ENCODE measurements around the gene RANGRF. TPM values are rescaled to one million over a fixed set of nuclear protein-coding genes. Genes with fewer than 3 reads are reported as not detected.

RANGRF gene
- polyA plus RNA-seq, 6 donors from 2014 or later: 65.8 to 110 (median 79.7) TPM

- Mint-ChIP-seq H3K36me3 (no peaks in the 10 kb centered on the region), H3K27ac (peak overlapping the region in 1 of 6 donors; percentile 51), H3K4me3 (no peak overlapping the region), H3K27me3 (peaks cover 6 to 64% (median 59%) of the 10 kb centered on the region in 3 donors), H3K9me3 (no peaks in the 10 kb centered on the region), H3K4me1 (no peaks in the 10 kb centered on the region)
- ATAC-seq (ENCODE audit: low read depth in 2 of 2) (no peak), DNase-seq (no peak)
Measured at GRCh38 chr17:8312251-8312650, 23.8 kb downstream of the RANGRF start.

GRCh38 chr17:8312726-8313600 lies 24.5 kb downstream of the RANGRF start:
- ATAC-seq (ENCODE audit: low read depth in 2 of 2) (no peak), DNase-seq (no peak)
- Mint-ChIP-seq H3K27me3 (peaks cover 6 to 64% (median 59%) of the 10 kb centered on the region in 3 donors), H3K4me3 (no peak overlapping the region), H3K36me3 (no peaks in the 10 kb centered on the region), H3K4me1 (no peaks in the 10 kb centered on the region), H3K27ac (peak overlapping the region in 1 of 6 donors; percentile 62), H3K9me3 (no peaks in the 10 kb centered on the region)

DNA sequence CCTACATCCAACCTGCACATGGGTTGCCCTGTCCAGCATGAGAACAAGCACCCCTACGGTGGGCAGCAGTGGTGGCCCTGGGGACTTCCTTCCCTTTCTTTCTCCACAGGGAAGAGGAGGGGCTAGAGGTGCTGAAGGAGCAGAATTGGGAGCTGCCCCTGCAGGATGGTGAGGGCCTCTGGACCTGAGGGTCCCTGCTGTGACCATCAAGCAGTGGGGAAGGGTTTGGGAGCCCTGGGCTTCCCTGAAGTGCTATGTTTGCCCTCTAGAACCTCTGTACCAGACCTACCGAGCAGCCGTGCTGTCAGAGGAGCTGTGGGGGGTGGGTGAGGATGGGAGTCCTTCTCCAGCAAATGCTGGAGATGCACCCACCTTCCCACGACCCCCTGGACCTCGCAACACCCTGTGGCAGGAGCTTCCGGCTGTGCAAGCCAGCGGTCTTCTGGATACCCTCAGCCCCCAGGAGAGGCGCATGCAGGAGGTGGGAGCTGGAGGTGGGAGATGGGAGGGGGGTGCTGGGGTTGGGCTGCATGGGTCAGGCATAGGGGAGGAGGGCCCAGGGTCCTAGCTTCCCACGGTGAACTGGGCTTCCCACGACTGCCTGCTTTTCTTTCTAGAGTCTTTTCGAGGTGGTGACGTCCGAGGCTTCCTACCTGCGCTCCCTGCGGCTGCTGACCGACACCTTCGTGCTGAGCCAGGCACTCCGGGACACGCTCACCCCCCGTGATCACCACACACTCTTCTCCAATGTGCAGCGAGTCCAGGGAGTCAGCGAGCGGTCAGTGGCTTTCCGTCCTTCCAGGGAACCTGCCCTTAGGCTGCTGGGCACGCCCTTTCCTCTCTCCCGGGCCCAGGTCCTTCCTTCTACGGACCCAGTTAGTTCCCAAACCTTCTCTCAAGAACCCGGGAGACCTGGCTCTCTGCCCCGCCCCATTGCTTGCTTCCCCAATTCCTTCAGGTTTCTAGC lies 26.6 kb downstream of the RANGRF start:
- ATAC-seq (ENCODE audit: low read depth in 2 of 2) (no peak), DNase-seq (no peak)
- H3K27me3 Mint-ChIP-seq: peaks cover 8 to 71% (median 70%) of the 10 kb centered on the region in 3 donors
- no peaks in the 10 kb centered on the region for H3K36me3 Mint-ChIP-seq
- H3K9me3 Mint-ChIP-seq: peaks cover 0 to under 1% (median 0%) of the 10 kb centered on the region in 7 donors
- H3K27ac Mint-ChIP-seq: no peak overlapping the region
- H3K4me3 Mint-ChIP-seq: no peak overlapping the region
- no peaks in the 10 kb centered on the region for H3K4me1 Mint-ChIP-seq

GRCh38 chr17:8315764-8316217 lies 27.3 kb downstream of the RANGRF start:
- Mint-ChIP-seq H3K27ac (no peak overlapping the region), H3K4me1 (no peaks in the 10 kb centered on the region), H3K36me3 (no peaks in the 10 kb centered on the region), H3K9me3 (peaks cover 0 to 2% (median 0%) of the 10 kb centered on the region in 7 donors), H3K27me3 (peaks cover 11 to 71% (median 69%) of the 10 kb centered on the region in 3 donors), H3K4me3 (no peak overlapping the region)
- ATAC-seq (ENCODE audit: low read depth in 2 of 2): no peak
- DNase-seq: no peak

- peaks cover 14 to 67% (median 62%) of the 10 kb centered on the region in 3 donors for H3K27me3 Mint-ChIP-seq
- no peaks in the 10 kb centered on the region for H3K36me3 Mint-ChIP-seq
- DNase-seq (no peak), ATAC-seq (ENCODE audit: low read depth in 2 of 2) (no peak)
- no peaks in the 10 kb centered on the region for H3K4me1 Mint-ChIP-seq
- peaks cover 0 to 2% (median 0%) of the 10 kb centered on the region in 7 donors for H3K9me3 Mint-ChIP-seq
- H3K4me3 Mint-ChIP-seq: no peak overlapping the region
- H3K27ac Mint-ChIP-seq: no peak overlapping the region
Measured at GRCh38 chr17:8318010-8318935, 29.8 kb downstream of the RANGRF start.

DNA sequence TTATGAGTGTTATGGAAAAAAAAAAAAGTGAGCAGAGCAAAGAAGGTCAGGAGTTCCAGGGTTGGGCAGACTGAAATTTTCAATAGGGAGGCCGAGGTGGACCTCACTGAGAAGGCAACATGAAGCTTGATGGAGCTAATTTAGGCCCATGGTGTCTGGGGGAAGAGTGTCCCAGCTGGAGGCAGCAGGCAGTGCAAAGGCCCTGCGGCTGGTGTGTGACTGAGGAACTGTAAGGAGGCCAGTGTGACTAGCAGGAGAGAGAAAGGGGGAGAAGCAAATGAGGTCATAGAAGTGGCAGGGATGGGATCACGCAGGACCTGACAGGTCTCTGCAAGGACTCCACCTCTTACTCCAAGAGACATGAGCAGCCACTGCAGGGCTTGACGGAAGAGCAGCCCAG lies 31.8 kb downstream of the RANGRF start:
- H3K27ac Mint-ChIP-seq: peak overlapping the region in 3 of 6 donors; percentile 1 to 49 (median 40)

DNA sequence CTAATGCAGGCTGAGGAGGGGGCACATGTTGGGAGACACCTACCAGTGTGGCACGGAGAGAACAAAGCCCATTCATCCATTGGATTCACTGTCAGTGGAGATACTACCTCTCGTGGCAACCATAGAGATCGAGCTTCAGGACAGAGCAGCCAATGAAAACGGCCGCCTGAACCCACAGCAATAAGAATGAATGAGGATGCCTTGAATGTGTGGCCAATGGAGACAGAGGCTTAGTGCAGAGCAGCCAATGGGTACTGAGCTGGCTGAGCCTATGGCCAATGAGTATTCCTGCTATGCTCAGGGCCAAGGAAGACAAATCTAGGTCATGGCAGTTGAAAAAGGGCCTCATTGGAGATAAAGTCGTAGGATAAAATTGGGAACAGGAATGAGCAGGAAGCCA lies 32.5 kb downstream of the RANGRF start:
- peaks cover 0 to 2% (median 0%) of the 10 kb centered on the region in 7 donors for H3K9me3 Mint-ChIP-seq
- no peak for ATAC-seq (ENCODE audit: low read depth in 2 of 2)
- H3K4me1 Mint-ChIP-seq: peaks cover 4 to 12% (median 8%) of the 10 kb centered on the region in 3 donors
- peaks cover 13 to 67% (median 61%) of the 10 kb centered on the region in 3 donors for H3K27me3 Mint-ChIP-seq
- H3K27ac Mint-ChIP-seq: no peak overlapping the region
- peaks cover 0 to 9% of the 10 kb centered on the region in 2 donors for H3K36me3 Mint-ChIP-seq
- no peak for DNase-seq
- no peak overlapping the region for H3K4me3 Mint-ChIP-seq

More for the DNA sequence above, 31.8 kb downstream of the RANGRF start:
- ATAC-seq (ENCODE audit: low read depth in 2 of 2) (no peak), DNase-seq (no peak)
- peaks cover 0 to 2% (median 0%) of the 10 kb centered on the region in 7 donors for H3K9me3 Mint-ChIP-seq
- peaks cover 0 to 7% (median 7%) of the 10 kb centered on the region in 3 donors for H3K4me1 Mint-ChIP-seq
- no peak overlapping the region for H3K4me3 Mint-ChIP-seq
- H3K27me3 Mint-ChIP-seq: peaks cover 8 to 67% (median 61%) of the 10 kb centered on the region in 3 donors
- H3K36me3 Mint-ChIP-seq: peaks cover 0 to 9% of the 10 kb centered on the region in 2 donors

DNA sequence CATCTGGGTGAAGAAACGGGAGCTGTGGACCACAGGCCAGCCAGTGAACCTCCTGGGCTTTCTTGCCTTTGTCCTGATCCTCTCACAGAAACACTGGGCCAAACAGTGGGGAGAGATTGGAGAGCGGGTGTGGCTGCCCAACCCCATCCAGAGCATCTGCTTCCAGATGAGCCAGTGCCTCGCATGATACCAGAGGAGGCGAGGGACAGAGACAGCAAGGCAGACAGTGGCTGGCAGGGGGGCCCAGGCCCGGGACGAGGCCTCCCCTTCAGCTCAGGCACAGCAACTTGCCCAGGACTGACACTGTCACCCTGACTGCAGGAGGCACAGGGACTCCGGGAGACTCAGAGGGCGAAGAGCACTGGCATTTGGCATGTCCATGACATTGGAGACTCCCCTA lies 33.6 kb downstream of the RANGRF start:
- no peak for ATAC-seq (ENCODE audit: low read depth in 2 of 2)

DNA sequence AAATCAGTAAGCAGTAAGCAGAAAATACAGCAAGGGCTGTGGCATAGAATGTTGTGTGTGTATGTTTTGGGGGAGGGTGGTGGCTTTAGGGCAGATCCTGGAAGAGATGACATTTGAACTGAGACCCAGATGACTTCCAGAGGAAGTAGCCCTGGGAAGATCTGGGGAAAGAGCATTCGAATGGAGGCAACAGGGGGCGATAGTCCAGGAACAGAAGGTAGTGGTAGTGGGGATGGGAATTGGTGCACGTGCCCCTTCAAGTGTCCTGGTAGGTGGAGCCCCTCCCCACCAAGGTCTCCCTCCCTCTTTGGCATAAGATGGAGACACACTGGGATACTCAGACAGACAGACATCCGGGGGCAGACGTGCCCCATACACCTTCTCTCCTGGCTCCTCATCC lies 35.7 kb downstream of the RANGRF start:
- H3K27me3 Mint-ChIP-seq: peaks cover 30 to 83% (median 69%) of the 10 kb centered on the region in 3 donors
- H3K4me3 Mint-ChIP-seq: no peak overlapping the region
- peaks cover 0 to 2% (median 0%) of the 10 kb centered on the region in 7 donors for H3K9me3 Mint-ChIP-seq
- peaks cover 0 to 9% of the 10 kb centered on the region in 2 donors for H3K36me3 Mint-ChIP-seq
- DNase-seq (no peak), ATAC-seq (ENCODE audit: low read depth in 2 of 2) (no peak)
- peaks cover 22 to 23% (median 22%) of the 10 kb centered on the region in 3 donors for H3K4me1 Mint-ChIP-seq
- H3K27ac Mint-ChIP-seq: no peak overlapping the region

More for the DNA sequence above, 33.6 kb downstream of the RANGRF start:
- Mint-ChIP-seq H3K36me3 (peaks cover 0 to 9% of the 10 kb centered on the region in 2 donors), H3K27me3 (peaks cover 21 to 70% (median 66%) of the 10 kb centered on the region in 3 donors), H3K9me3 (peaks cover 0 to 2% (median 0%) of the 10 kb centered on the region in 7 donors), H3K27ac (no peak overlapping the region), H3K4me1 (peaks cover 13 to 19% (median 18%) of the 10 kb centered on the region in 3 donors), H3K4me3 (no peak overlapping the region)
- no peak for DNase-seq

GRCh38 chr17:8324923-8325322 lies 36.5 kb downstream of the RANGRF start:
- DNase-seq (no peak), ATAC-seq (ENCODE audit: low read depth in 2 of 2) (no peak)
- Mint-ChIP-seq H3K36me3 (peaks cover 0 to 9% of the 10 kb centered on the region in 2 donors), H3K27ac (peak overlapping the region in 1 of 6 donors; percentile 45), H3K9me3 (peaks cover 0 to 2% (median 0%) of the 10 kb centered on the region in 7 donors), H3K27me3 (peaks cover 32 to 81% (median 64%) of the 10 kb centered on the region in 3 donors), H3K4me3 (no peak overlapping the region), H3K4me1 (peaks cover 22 to 23% (median 22%) of the 10 kb centered on the region in 3 donors)

DNA sequence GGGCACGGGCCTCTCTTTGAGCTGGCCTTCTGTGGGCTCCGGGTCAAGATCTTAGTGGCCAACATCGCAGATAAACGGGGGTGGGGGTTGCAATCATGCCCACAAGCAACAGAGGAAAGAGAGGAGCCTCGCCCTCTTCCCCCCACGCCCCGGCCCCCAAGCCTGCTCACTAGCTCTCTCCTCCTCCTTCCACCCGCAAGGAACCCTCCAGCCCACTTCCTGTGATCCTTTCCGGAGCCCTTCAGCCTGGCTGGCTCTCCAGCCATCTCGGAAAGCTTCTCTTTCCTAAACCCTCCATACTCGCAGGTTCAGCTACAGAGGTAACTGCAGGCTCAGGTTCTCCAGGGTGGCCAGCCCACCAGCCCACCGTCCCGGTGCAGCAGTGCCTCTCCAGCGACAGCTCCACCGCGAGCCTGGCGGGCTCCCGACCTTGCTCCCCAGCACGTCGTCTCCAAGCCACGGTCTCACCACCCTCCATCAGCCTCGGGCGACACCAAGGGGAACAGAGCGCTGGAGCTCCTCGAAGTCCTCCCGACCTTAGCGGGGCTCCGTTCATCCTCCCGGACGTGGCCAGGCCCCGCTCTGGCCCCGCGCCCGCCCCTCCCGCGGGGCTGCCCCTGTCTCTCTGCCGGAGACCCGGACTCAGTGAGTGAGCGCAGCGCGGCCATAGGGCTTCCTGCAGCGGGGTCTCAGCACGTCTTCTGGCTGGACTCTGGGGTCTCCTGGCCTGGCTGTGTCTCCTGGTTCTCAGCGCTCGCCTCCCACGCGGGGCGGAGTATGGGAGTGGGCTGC lies 38.2 kb downstream of the RANGRF start:
- peaks cover 28 to 65% (median 54%) of the 10 kb centered on the region in 3 donors for H3K27me3 Mint-ChIP-seq
- peak overlapping the region in 1 of 6 donors; percentile 44 for H3K27ac Mint-ChIP-seq
- DNase-seq (peak; percentile 12), ATAC-seq (ENCODE audit: low read depth in 2 of 2) (peak; percentile 49 to 52)
- H3K36me3 Mint-ChIP-seq: peaks cover 0 to 9% of the 10 kb centered on the region in 2 donors
- H3K9me3 Mint-ChIP-seq: no peaks in the 10 kb centered on the region
- peaks cover 22 to 23% (median 22%) of the 10 kb centered on the region in 3 donors for H3K4me1 Mint-ChIP-seq
- peak overlapping the region; percentile 8 to 88 (median 77) for H3K4me3 Mint-ChIP-seq
